H1 (cell line): ENCODE measurements around the gene CHSY1. TPM values are rescaled to one million over a fixed set of nuclear protein-coding genes. Genes with fewer than 3 reads are reported as not detected.

Experiments used
- CEBPB ChIP-seq: IDR thresholded peaks from 2 replicates; pipeline ENCODE4 v1.6.1; 2012; ENCODE audit warnings: low read depth, low read length
- MAFK ChIP-seq: IDR thresholded peaks from 2 replicates; pipeline ENCODE4 v1.6.1; 2012; ENCODE audit warnings: low read depth, mild to moderate bottlenecking, improper control_type of control experiment, low read length
- RBBP5 ChIP-seq: IDR thresholded peaks from 2 replicates; pipeline ENCODE4 v1.7.1; 2012; ENCODE audit warnings: low read depth, mild to moderate bottlenecking, inconsistent platforms, low read length, moderate library complexity, borderline replicate concordance
- SUZ12 ChIP-seq: fragments of 200-600 bp; sonication (generic); IDR thresholded peaks from 2 replicates; pipeline ENCODE4 v1.6.1; 2012; ENCODE audit warnings: mild to moderate bottlenecking, inconsistent platforms, low read length, moderate library complexity, mixed read lengths
- polyA plus RNA-seq, 7 experiments: library from polyadenylated mRNA; depleted of rRNA in 3 of 7; stranded (reverse) in 5 of 7; unstranded in 2 of 7; fragments of >200 nt in 5 of 7; fragments of 200-250 nt in 2 of 7; gene quantifications; 1 replicate in 5 of 7; 2 replicates in 1 of 7; 4 replicates in 1 of 7; pipeline versions ENCODE4 v1.2.1 to v1.2.3, GENCODE V29; 2011 to 2013; ENCODE audit warnings: missing spikeins in 2 of 7, mixed read lengths in 2 of 7
- total RNA-seq: library from RNA; stranded (reverse); fragmentation: NEBNext Ultra II Directional; extraction: Animal tissue kit (Norgen Biotek cat#: 25700); gene quantifications from 2 replicates; pipeline ENCODE4 v1.2.1, GENCODE V29; 2021

The CHSY1 gene
- total and polyA plus RNA-seq, 2 of the 8 experiments (the other 6 are each of a cell fraction or from before 2014, with no cell fraction given), result 24.9 to 60.7 TPM

- no peak for TF ChIP-seq RBBP5
- TF ChIP-seq SUZ12, result no peak
- no peak for TF ChIP-seq CEBPB
- no peak for TF ChIP-seq MAFK
Observed at GRCh38 chr15:101137312-101137940, 114.4 kb downstream of the CHSY1 start (continued).
